Sigmoid colon (tissue), 4 donors: ENCODE measurements around the gene TEX30.

Experiments
- CTCF ChIP-seq, 4 experiments: fragments of 450-650 bp in 3 of 4; fragments of 200-600 bp in 1 of 4; IDR thresholded peaks; one replicate each; pipeline ENCODE4 v1.5.1; 2016 to 2019; ENCODE audit warnings: antibody characterized with exemption in 4 of 4, mild to moderate bottlenecking in 3 of 4, moderate library complexity in 2 of 4
- POLR2AphosphoS5 ChIP-seq, 4 donors: sonication (generic); formaldehyde crosslinking; IDR thresholded peaks; one replicate each; pipeline ENCODE4 v1.6.1; 2017; ENCODE audit warnings: antibody characterized with exemption in 4 of 4

GRCh38 chr13:102798581-102799425, 25.2 kb upstream of the TEX30 start, which contains the start of the genes BIVM and POGLUT2:
- TF ChIP-seq POLR2AphosphoS5 (IDR thresholded peaks at IDR 0.05), result peak in 3 of 4 donors; percentile 31 to 72 (median 52)
- no peak for TF ChIP-seq CTCF (IDR thresholded peaks at IDR 0.05)
